Uterus (tissue), 2 donors: Measurements from ENCODE around the gene PTDSS2.

ENCODE experiments used
- CTCF ChIP-seq, 4 experiments: fragments of 200-600 bp in 2 of 4; fragments of 450-650 bp in 2 of 4; sonication (generic) in 2 of 4; IDR thresholded peaks; one replicate each; pipeline ENCODE4 v1.5.1; 2016 to 2019; ENCODE audit warnings: antibody characterized with exemption in 4 of 4, mild to moderate bottlenecking in 2 of 4, moderate library complexity in 1 of 4
- POLR2A ChIP-seq, 2 donors: fragments of 450-650 bp; IDR thresholded peaks; one replicate each; pipeline ENCODE4 v1.6.1; 2016; ENCODE audit warnings: antibody characterized with exemption in 2 of 2, mild to moderate bottlenecking in 1 of 2, moderate library complexity in 1 of 2

DNA sequence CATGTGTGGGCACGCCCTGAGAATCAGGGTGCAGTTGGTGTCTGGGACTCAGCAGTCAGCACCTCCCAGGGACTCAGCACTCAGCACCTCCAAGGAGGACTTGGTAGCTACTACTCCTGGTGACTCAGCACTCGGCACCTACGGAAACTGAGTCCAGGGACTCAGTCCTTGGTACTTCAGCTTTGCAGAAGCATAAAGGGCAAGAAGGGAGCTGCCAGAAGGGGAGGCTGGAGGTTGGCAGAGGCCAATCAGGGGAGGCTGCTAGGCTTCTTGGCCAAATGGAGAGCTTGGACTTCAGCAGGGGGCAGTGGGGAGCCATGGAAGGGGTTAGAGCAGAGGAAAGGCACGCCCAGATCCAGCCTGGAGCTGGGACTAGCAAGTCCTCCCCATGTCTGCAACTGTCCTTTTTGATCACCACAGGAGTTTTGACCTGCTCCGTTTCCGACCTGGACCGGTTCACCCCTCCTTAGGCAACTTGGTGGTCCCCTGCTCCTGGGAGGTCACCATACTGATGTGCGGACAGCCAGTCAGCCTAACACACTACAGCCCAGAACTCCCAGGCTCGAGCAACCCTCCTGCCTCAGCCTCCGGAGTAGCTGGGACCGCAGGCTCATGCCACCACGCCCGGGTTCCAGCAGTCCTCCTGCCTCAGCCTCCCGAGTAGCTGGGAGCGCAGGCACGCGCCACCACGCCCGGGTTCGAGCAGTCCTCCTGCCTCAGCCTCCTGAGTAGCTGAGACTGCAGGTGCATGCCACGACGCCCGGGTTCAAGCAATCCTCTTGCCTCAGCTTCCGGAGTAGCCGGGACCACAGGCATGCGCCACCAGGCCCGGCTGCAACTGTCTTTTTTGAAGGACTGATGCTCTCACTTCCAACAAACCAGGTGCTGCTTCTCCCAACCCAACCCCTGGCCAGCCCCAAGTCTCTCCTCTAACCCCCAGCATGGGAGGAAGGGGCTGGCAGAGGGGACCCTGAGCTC is 9.7 kb upstream of the PTDSS2 start:
- TF ChIP-seq CTCF (IDR thresholded peaks at IDR 0.05) (no peak), POLR2A (IDR thresholded peaks at IDR 0.05) (no peak)
